Epidermal melanocyte (primary cell): ENCODE results near the gene BGN.
A peak's percentile ranks its signal among the peaks of the same experiment; 100 is the strongest.

ENCODE experiments used
- DNase-seq: peaks from one replicate; pipeline ENCODE4 v3.0.0; 2011; ENCODE audit warnings: low spot score; ENCODE audit not compliant: insufficient read length

The BGN gene

DNA sequence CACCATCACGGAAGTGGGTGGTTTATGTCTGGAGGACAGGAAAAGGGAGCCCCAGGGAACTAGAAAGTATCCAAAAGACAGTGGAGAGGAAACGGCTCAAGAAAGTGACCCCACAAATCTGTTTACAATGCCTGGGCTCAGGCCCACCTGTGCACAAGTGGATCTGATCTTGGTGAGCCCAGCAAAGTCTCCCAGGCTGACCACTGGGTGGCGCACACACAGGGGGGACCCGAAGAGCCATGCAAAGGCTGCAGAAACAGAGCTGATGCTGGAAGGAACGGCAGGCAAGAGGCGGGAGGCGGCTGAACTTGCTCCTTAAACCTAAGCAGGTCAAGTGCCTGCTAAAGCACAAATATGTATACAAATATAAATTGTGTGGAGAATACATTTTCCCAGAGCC lies 34.0 kb upstream of the BGN start:
- no peak for DNase-seq

DNA sequence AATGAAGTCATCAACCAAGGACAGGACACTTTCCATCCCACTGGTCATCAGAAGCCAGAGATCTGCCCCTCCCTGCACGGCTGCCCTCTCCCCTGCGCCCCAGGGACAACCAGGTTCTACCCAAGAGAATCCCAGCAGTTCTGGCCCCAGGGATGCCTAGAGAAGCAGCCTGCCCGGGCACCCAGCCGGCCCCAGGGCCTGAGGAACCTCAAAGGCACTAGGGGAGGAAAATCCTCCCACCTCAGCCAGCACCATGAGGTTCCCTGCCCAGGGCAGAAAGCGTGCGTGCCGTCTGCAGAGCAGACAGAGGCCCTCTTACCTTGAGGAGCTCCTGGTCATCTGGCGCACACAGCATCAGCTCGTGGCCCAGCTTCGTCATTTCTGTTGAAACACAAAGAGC lies 32.5 kb upstream of the BGN start:
- DNase-seq = no peak

DNA sequence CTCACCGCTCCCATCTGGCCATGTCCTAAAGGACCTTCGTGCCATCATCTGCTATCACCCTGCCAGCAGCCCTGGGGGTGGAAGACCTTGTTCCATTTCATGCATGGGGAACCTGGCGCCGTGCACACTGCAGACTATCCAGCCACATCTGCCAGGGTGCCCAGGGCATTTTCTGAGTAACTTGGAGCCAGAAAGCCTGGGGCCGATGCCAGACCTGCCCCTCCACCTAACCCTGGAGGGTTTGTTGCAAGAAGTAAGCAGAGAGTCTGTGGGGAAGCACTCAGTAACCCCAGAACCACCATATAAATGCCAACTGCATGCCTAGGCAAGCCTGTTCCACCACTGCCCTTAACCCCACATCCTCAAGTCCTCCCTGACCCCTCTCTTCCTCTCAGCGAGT lies 31.7 kb upstream of the BGN start:
- no peak for DNase-seq

DNA sequence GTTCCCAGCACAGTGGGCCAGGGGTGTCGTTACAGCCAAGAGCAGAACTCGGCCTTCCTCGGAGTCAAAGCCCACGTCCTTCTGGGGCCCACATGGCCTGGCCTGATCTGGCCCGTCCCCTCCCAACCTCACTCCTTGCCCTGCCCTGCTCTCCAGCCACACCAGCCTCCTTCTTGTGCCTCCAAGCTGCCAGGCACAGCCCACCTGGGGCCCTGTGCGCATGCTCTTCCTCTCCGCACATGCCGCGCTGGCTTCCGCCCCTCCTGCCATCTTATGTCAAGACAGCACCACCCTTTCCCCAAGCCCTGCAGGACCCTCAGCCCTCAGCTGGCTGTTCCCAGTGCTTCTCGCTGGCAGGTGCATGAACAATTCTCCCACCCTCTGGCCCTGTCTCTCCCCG lies 31.2 kb upstream of the BGN start:
- no peak for DNase-seq

- DNase-seq = no peak
Measured at GRCh38 chrX:153464116-153464515, 30.7 kb upstream of the BGN start.

GRCh38 chrX:153465691-153466380 lies 28.9 kb upstream of the BGN start:
- DNase-seq = no peak

DNA sequence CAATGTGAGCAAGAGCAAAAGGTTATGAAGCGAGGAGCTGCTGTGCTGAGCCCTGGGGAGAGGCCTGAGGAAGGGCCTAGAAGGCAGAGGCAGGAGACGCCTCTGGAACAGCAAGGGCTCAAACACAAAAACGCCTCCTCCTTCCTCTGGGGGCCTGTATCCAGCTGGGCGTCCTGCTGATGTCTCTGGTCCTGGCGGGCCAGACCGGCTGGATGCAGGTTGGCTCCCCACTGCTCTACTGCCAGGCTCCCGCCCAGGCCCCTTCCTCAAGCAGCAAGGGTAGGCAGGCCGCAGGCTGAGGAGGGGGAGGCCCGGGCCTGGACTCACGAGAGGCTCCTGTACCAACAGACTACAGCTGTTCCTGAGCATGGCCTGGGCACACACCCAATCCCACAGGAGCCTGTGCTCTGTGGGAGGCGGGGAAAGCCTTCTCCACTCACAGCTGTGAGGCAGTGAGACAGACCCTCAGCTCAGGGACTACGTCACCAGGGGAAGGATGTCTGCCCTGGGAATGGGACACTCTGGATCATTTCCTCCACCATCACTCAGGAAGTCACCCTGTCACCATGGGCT lies 26.7 kb upstream of the BGN start:
- DNase-seq = no peak

- no peak for DNase-seq
Measured at GRCh38 chrX:153469811-153470410, 24.9 kb upstream of the BGN start.

GRCh38 chrX:153470411-153471363 lies 24.1 kb upstream of the BGN start, which contains the start of gene HAUS7:
Gene HAUS7, minus strand, starts transcription at chrX:153470576. Its CDS starts 19 bp downstream, at chrX:153470557.
- DNase-seq = peak; percentile 87

GRCh38 chrX:153471663-153472280 lies 23.0 kb upstream of the BGN start:
- no peak for DNase-seq

DNA sequence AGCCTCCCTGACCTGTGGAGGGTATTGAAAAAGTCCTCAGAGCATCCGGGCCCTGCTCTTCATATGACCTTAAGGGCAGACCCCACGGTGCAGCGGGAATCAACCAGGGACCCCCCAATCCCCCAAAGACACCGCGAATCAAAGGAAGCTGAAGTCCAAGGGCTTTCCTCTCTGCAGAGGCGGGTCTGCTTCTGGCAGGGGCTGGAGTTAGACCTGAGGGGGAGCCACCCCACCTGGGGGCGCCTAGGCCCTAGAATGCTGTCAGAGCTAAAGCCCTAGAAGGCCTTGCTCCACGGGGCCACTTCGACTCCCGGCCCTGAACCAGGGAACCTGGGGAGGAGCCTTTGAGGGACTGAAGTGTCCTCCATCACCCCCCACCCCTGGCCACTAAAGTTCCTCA lies 21.7 kb upstream of the BGN start:
- DNase-seq = no peak

DNA sequence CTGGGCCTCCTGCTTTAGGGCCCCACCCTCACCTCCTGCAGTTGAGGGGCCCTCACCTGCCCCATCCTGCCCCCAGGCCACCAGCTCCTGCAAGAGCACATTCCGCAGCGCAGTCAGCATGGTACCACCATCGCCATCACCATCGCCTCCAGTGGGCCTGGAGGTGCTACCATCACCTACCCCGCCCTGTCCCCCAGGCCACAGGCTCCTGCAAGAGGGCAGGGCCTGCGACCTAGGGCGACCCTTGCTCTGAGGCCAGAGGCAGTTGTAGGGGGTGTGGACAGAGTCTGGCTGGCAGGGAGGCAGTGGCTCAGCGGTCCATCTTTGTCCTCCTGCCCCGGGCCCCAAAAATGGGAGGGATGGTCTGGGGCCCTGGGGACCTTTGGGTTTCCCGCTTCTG lies 20.5 kb upstream of the BGN start:
- no peak for DNase-seq

- no peak for DNase-seq
Measured at GRCh38 chrX:153474718-153475117, 20.1 kb upstream of the BGN start.

DNA sequence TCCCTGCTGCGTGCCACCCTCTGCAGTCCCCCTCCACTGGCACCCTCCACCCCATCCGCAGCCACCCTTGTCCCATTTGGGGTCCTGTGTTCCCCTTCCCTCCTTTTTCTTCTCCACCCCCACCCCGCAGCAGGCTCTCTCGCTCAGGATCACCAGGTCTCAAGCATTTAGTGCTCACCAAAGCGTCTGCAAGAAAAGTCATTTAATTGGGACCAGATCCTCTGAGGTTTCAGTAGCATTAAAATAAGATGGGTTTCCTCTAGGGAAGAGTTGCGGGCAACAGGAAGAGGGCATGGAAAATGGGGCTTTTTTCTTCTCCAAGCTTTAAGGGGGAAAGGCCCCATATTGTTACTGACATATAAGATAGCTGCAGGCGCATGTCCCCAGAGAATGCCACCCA lies 19.5 kb upstream of the BGN start:
- no peak for DNase-seq

DNA sequence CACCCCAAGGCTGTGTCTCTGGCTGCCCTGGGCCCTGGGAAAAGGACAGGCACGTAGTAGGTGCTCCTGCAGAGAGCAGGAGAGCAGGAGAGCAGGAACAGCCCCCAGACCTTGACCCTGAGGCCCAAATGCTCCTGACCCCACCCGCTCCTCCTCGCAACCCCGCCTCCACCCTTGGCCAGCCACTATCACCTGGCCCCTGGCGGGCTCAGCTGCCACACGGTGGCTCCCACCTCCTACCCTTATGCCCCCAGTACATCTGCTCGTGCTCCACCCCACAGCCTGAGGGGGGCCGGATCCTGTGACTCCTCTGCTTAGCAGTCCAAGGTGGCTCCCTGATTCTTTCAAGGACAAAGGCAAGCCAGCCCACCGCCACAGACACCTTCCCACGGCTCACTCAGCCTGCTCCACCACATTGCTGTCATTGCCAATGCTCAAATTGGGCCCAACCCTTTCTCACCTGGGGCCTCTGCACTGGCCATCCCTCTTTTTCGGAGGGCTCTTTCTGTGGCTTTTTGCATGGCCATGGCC lies 19.0 kb upstream of the BGN start:
- no peak for DNase-seq

DNA sequence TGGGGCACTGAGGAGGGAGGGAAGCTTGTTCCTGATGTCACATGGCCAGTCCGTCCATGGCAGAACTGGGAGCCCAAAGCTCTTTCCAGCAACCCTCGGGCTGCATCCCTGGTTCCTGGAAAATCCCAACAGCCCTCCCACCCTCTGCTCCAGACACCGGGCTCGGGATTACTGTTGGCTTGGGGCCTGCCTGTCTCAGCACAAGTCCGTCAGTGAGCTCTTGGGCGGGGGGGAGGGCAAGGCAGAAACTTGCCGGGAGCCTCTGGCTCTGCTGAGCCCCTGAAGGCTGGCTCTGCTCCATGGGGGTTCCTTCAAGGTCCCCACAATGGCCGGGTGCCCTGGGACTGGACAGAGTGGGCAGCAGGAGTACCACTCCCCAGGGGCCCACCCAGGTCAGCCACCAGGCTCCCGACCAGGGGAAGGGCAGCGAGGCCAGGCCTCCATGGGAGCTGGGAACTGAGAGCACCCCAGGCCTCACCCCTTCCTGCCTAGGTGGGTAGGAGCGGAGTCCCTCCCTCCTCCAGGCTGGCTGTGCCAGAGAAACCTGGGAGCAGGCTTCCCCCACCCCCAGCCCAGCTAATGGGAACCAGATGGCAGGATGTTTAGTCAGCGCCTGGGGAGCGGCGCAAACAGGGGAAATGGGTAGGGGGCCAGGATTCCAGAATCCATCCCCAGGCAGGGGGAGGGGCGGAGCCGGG lies 18.0 kb upstream of the BGN start:
- DNase-seq = no peak

DNA sequence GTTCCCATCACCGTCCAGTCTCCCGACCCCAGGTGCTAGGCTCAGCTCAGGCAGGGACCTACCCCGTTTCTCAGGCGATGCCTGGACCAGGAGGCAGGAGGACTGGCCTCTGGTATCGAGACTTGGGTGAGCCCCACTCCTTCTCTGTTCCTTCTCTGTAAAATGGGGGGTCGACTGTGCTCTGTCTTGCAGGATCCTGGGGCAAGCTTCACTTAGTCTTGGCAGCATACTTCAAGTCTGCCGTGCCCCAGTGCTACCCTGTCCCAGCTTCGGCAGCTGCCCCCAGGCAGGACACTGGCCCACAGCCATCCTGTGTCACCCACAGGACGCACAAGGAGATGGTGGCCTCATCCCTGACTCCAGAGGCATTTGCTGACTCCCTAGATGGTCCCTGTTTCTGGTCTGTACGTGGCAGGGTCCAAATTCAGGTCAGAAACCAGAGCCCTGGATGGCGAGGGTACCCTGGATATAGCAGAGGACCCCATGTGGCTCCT lies 17.4 kb upstream of the BGN start:
- no peak for DNase-seq

DNA sequence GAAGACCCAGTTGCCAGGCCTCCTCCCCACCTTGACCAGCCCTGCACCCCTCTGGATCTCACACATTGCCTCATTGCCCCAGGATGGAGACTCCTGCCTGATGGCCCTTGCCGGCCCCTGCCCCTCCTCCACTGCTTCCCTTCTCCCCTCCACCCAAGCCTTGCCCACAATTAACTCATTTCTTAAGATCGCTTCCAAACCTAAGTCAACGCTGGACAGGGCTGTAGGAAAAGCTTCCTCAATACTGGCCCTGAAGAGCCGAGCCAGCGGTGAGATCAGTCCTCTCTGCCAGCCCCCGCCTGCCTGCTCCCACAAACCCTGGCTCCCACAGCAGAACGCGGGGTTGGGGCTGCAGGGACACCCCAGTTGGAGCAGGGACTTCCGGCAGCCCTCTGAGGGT lies 16.9 kb upstream of the BGN start:
- no peak for DNase-seq

DNA sequence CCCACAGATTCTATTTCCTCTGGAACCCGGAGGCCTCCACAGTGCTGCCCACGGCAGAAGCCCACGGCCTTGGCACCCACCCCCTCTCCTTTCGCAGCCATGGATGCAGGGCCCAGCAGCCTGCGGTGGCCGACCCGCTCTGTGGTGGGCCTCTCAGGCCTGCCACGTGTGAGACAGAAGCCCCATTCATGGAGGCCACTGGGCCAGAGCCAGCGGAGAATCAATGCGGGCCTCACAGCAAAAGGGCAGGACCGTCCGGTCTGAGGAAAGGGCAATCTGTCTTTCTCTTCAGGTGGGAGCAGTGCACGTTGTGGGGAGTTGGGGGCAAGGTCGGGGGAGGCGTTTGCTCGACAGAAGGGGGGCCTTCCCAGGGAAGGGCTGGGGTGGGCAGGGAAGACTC lies 16.0 kb upstream of the BGN start:
- peak; percentile 83 for DNase-seq

DNA sequence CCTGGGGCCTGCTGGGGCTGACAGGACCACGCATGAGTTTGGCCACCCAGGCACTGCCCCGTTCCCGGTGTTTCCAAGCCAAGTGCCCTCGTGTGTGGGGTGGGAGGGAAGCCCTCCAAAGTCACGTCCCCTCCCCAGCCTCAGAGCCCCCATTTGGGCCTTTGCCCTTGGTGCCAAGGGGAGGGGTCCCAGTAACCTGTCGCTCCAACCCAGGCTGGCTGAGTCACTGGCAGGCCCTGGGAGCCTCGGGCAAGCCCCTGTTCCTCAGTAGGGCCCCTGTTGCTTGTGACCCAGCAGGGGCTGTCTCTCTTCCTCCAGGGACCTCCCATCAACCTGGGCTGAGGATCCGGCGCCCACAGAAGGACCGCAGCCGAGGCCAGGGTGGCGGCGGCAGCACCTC lies 13.7 kb upstream of the BGN start:
- DNase-seq = no peak
